Smooth muscle cell (in vitro differentiated cells): ENCODE data around the gene ATP5F1E. TPM values are rescaled to one million over a fixed set of nuclear protein-coding genes. Genes with fewer than 3 reads are reported as not detected.

Experiments used
- DNase-seq: peaks from one replicate; lab custom pipeline; 2025; ENCODE audit not compliant: unreplicated experiment; lab: John Stamatoyannopoulos, UW
- H2AFZ ChIP-seq: fragments of 200-600 bp; sonication (generic); 2 replicates; pipeline ENCODE4 v1.6.0; 2016; ENCODE audit warnings: antibody characterized with exemption, low read depth, mild to moderate bottlenecking
- H3F3A ChIP-seq: fragments of 200-600 bp; sonication (generic); 2 replicates; pipeline ENCODE4 v1.6.0; 2017; ENCODE audit warnings: antibody characterized with exemption, low read depth
- H3K27ac ChIP-seq: fragments of 200-600 bp; sonication (generic); 2 replicates; pipeline ENCODE4 v1.5.1; 2016; ENCODE audit warnings: low read depth, mild to moderate bottlenecking
- H3K27me3 ChIP-seq: fragments of 200-600 bp; sonication (generic); 2 replicates; pipeline ENCODE4 v1.6.1; 2016; ENCODE audit warnings: low read depth, mild to moderate bottlenecking
- H3K36me3 ChIP-seq: fragments of 200-600 bp; sonication (generic); 2 replicates; pipeline ENCODE4 v1.5.1; 2016; ENCODE audit warnings: low read depth
- H3K4me1 ChIP-seq: fragments of 200-600 bp; sonication (generic); 2 replicates; pipeline ENCODE4 v1.5.1; 2016; ENCODE audit warnings: low read depth
- H3K4me2 ChIP-seq: fragments of 200-600 bp; sonication (generic); 2 replicates; pipeline ENCODE4 v1.6.0; 2016; ENCODE audit warnings: mild to moderate bottlenecking
- H3K4me3 ChIP-seq: fragments of 200-600 bp; sonication (generic); 2 replicates; pipeline ENCODE4 v1.5.1; 2016; ENCODE audit warnings: mild to moderate bottlenecking
- H3K79me2 ChIP-seq: fragments of 200-600 bp; sonication (generic); 2 replicates; pipeline ENCODE4 v1.6.0; 2016; ENCODE audit warnings: low read depth, mild to moderate bottlenecking
- H3K9ac ChIP-seq: fragments of 200-600 bp; sonication (generic); 2 replicates; pipeline ENCODE4 v1.6.0; 2016; ENCODE audit warnings: low read depth
- H3K9me3 ChIP-seq: fragments of 200-600 bp; sonication (generic); replicated peaks from 2 replicates; pipeline ENCODE4 v1.5.1; 2016; ENCODE audit warnings: low read depth
- H4K20me1 ChIP-seq: fragments of 200-600 bp; sonication (generic); 2 replicates; pipeline ENCODE4 v1.6.0; 2016; ENCODE audit warnings: low read depth
- WGBS: methylation state at CpG from one replicate; pipeline ENCODE4 v1.1.7; 2016; ENCODE audit warnings: low lambda C conversion rate; 5-methylcytosine and 5-hydroxymethylcytosine counted together
- polyA plus RNA-seq: library from polyadenylated mRNA; unstranded; fragments of >200 nt; fragmentation: Nextera tagmentation; extraction: Ambion mirVana; gene quantifications from 2 replicates; pipeline ENCODE4 v1.2.1, GENCODE V29; 2016
- total RNA-seq: library from RNA; depleted of rRNA; stranded (reverse); fragments of >200 nt; gene quantifications from 2 replicates; pipeline ENCODE4 v1.2.3, GENCODE V29; 2014
- TF ChIP-seq, protein P1 (sequence below): fragments of 200-600 bp; sonication (generic); IDR thresholded peaks from 2 replicates; pipeline ENCODE4 v1.5.1; 2017; ENCODE audit warnings: borderline replicate concordance, mild to moderate bottlenecking, antibody characterized with exemption; ENCODE audit not compliant: insufficient read depth, poor library complexity, severe bottlenecking

The ATP5F1E gene
- total and polyA plus RNA-seq, 2 experiments from 2014 or later = 48.6 to 265 TPM

DNA sequence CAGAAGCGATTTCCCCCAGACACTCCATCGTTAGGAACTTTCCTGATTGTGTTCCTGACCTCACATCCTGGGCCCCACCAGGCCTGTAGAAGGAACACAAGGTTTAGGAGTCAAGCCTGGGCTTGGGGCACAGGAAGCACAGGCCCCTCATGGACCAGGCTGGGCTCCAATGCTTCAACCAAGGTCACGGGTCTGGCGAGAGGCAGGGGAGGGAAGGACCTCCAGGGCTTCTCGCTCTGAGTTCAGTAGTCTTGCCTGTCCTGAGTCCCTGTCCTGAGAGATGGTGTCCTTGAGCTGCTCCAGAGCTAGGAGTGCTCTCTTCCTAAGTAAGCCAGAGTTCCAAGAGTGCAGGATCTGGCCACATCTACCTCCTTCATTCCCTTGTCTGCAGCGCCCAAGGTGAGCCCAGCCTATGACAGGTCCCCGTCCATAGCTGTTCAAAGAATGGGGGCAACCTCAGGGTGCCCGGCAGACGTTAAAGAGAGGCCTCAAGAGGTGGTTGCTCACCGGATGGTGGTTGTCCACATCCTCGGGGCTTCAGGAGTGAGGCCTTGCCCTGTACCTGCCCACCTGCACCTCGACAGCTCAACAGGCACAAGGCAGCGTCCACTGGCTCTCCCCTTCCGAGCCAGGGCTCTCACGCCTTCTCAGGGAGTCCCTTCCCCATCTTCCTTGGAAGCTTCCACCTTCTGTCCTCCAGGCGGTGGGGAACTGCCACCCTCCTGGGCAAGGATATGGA is 14.5 kb downstream of the ATP5F1E start:
- no peak overlapping the region for H3K4me3 ChIP-seq
- DNase-seq = no peak
- peaks cover 9% of the 10 kb centered on the region for H4K20me1 ChIP-seq
- no peak overlapping the region for H3K9ac ChIP-seq
- no peaks in the 10 kb centered on the region for H3K36me3 ChIP-seq
- TF ChIP-seq, protein P1, sequence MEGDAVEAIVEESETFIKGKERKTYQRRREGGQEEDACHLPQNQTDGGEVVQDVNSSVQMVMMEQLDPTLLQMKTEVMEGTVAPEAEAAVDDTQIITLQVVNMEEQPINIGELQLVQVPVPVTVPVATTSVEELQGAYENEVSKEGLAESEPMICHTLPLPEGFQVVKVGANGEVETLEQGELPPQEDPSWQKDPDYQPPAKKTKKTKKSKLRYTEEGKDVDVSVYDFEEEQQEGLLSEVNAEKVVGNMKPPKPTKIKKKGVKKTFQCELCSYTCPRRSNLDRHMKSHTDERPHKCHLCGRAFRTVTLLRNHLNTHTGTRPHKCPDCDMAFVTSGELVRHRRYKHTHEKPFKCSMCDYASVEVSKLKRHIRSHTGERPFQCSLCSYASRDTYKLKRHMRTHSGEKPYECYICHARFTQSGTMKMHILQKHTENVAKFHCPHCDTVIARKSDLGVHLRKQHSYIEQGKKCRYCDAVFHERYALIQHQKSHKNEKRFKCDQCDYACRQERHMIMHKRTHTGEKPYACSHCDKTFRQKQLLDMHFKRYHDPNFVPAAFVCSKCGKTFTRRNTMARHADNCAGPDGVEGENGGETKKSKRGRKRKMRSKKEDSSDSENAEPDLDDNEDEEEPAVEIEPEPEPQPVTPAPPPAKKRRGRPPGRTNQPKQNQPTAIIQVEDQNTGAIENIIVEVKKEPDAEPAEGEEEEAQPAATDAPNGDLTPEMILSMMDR = no peak
- H3K4me1 ChIP-seq = no peaks in the 10 kb centered on the region
- 95% methylated on average over 16 of the region's 16 CpGs for WGBS
- no peak overlapping the region for H3K4me2 ChIP-seq
- no peaks in the 10 kb centered on the region for H3K9me3 ChIP-seq
- no peak overlapping the region for H3K27ac ChIP-seq
- no peak overlapping the region for H2AFZ ChIP-seq
- peaks cover 6% of the 10 kb centered on the region for H3F3A ChIP-seq
- peaks cover 6% of the 10 kb centered on the region for H3K79me2 ChIP-seq
- no peaks in the 10 kb centered on the region for H3K27me3 ChIP-seq

GRCh38 chr20:59016795-59017492 is 15.2 kb downstream of the ATP5F1E start:
- Histone ChIP-seq H3K4me3 (no peak overlapping the region), H3K27me3 (no peaks in the 10 kb centered on the region), H2AFZ (no peak overlapping the region), H3K9me3 (no peaks in the 10 kb centered on the region), H3K9ac (no peak overlapping the region), H3K4me2 (no peak overlapping the region), H3K79me2 (peaks cover 6% of the 10 kb centered on the region), H4K20me1 (peaks cover 4% of the 10 kb centered on the region), H3K4me1 (no peaks in the 10 kb centered on the region), H3K36me3 (no peaks in the 10 kb centered on the region), H3K27ac (no peak overlapping the region), H3F3A (peaks cover 6% of the 10 kb centered on the region)
- DNase-seq = no peak
- TF ChIP-seq, protein P1 = no peak
- 73% methylated on average over 4 of the region's 4 CpGs for WGBS

DNA sequence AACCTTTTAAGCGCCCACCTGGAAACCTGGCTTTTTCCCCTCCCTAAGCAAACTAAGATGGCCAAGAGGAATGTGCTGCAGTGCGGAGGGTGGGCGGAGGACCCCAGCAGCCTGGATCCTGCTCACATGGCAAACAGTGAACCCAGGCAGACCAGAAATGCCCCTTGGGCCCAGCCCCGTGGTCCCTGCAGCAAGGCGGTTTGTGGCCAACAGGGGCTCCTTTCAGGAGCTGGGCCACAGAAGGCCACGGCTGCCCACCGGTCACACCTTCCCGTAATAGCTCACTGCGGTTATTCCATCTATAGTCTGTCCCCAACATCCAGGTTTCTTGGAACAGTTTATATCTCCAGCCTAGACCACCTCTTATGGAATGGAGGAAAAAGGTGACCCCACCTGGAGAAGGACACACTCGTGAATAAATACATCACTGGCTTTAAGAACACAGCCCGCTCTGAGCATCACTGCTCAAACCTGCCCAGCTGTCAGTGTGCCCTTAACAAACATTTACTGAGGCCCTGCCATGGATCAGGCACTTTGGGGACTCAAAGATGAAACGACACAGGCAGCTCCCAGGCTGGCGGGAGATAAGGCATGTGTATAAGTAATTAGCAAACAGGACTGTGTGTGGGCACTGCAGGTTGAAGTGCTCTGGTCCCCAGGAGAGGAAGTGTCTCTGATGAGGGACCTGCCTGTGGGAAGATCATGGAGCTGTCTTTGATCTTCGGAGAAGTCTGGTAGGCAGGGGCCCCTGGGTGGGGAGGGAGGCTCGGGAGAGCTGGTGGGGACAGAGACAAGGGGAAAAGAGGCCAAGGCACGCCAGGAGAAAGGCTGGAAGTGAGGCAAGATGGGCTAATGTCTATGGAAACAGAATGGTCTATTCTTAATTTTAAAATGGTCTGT is 16.1 kb downstream of the ATP5F1E start:
- TF ChIP-seq, protein P1 = no peak
- no peak overlapping the region for H3K4me3 ChIP-seq
- H3K79me2 ChIP-seq = peaks cover 6% of the 10 kb centered on the region
- no peaks in the 10 kb centered on the region for H3F3A ChIP-seq
- no peaks in the 10 kb centered on the region for H3K4me1 ChIP-seq
- H3K27ac ChIP-seq = no peak overlapping the region
- WGBS = 74% methylated on average over 16 of the region's 16 CpGs
- DNase-seq = no peak
- no peak overlapping the region for H3K9ac ChIP-seq
- H2AFZ ChIP-seq = no peak overlapping the region
- no peaks in the 10 kb centered on the region for H3K36me3 ChIP-seq
- H3K4me2 ChIP-seq = no peak overlapping the region
- H4K20me1 ChIP-seq = no peaks in the 10 kb centered on the region
- no peaks in the 10 kb centered on the region for H3K9me3 ChIP-seq
- no peaks in the 10 kb centered on the region for H3K27me3 ChIP-seq
